GOT3 (cell line): Measurements from ENCODE around the gene MARS2.
"Not testable (repeated sequence)": the region's sequence is repeated elsewhere in the genome, so short reads cannot be mapped to it uniquely, and the experiment has no call there.

Experiments
- DNase-seq: peaks from one replicate; lab custom pipeline; 2025; ENCODE audit warnings: mixed read lengths; lab: John Stamatoyannopoulos, UW

Gene MARS2

DNA sequence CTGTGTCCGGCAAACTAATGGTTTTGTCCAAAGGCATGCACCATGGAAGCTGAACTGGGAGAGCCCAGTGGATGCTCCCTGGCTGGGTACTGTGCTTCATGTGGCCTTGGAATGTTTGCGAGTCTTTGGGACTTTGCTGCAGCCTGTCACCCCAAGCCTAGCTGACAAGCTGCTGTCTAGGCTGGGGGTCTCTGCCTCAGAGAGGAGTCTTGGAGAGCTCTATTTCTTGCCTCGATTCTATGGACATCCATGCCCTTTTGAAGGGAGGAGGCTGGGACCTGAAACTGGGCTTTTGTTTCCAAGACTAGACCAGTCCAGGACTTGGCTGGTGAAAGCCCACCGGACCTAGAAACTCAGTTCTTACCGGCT is 1.7 kb downstream of the MARS2 start:
- no peak for DNase-seq

DNA sequence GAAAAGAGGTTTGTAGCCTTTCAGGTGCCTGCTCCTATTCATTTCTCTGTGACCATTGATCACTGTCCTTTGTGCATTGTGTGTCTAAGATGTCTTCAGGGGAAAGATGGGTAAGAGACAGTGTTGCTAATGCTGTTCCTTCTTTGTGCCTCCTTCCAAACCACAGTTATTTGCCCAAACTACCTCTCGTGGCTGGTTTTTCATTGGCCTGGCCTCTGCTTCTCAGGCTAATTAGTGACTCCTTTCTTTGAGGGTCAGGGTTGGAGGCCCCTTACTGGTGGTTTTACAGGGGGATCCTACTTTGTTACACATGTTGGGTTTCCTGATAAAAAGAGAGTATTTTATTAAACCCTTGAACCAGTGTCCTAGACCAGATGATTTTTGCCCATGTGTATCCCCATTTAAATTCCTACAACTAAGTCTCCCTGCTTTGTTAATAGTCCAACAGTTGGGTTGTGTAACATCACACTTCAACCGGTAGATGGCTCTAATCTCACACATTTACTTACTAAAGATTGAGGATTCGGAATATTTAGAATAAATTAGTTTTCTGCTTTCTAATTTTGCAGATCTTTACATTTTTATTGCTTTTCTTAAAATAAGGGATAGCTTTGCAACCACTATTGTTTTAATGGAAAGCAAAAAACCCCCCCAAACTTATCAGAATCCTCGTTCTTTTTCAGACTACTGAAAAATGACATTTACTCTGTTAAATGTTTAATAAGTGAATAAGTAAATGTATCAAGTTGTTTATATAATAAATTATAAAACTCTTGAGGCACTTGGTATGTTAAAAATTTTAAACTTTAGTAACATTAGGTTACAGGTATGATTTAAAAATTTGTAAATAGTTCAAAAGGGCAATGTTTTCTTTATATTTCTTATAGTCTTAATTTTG is 2.4 kb downstream of the MARS2 start:
- no peak for DNase-seq

DNA sequence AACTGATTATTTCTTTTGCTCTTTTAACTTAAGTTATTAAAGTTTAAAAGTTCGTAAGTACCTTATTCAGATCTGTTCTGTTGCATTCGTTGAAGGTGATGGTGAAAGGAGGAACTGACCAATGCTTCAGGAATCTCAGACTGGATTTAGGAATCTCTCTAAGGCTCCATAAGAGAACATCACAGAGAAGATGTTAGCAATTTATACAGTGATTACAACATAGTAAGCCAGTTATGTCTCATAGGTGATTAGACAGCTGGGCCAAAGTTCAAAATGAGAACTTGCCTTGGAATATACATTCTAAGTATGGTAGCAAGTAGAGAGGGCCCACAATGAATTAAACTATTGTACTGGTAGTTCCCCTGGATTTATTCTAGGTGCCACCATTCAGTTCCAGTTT is 3.2 kb downstream of the MARS2 start:
- DNase-seq, result no peak

GRCh38 chr2:197709140-197709539 is 4.0 kb downstream of the MARS2 start:
- not testable (repeated sequence) for DNase-seq

- DNase-seq, result no peak
These were observed 5.4 kb downstream of the MARS2 start for GRCh38 chr2:197710424-197711042.

GRCh38 chr2:197711578-197711977 is 6.4 kb downstream of the MARS2 start:
- no peak for DNase-seq

GRCh38 chr2:197713271-197713670 is 8.1 kb downstream of the MARS2 start:
- DNase-seq, result no peak

DNA sequence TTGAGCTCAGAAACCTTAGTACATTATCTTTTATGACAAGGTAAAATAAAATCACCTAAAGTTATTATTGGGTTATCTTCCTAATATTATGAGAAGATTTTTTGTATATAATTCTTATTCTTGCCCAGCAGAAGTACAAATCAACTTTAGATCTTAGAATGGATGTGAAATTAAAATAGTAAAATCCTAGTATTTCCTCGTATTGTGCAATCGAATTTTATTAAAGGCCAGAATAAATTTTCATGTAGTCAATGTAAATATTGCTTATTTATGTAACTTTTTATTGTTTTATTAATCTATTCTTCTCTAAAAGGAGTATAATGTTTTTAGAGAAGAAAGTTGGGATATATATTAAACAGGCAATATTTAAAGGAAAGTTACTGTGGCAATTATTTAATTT is 12.7 kb downstream of the MARS2 start:
- no peak for DNase-seq

- DNase-seq, result no peak
These were observed 21.8 kb downstream of the MARS2 start for GRCh38 chr2:197727011-197727410.

GRCh38 chr2:197728555-197729544 is 23.7 kb downstream of the MARS2 start:
- DNase-seq, result not testable (repeated sequence)

- DNase-seq, result no peak
These were observed 35.0 kb downstream of the MARS2 start for GRCh38 chr2:197740200-197740599.
